Astrocyte (in vitro differentiated cells and primary cell): Measurements from ENCODE around the gene MYOM3. TPM values are rescaled to one million over a fixed set of nuclear protein-coding genes. Genes with fewer than 3 reads are reported as not detected.

Source experiments
- DNase-seq: peaks from one replicate; pipeline ENCODE4 v3.0.0-alpha.2; 2010; ENCODE audit warnings: low read depth
- FAIRE-seq: peaks from 2 replicates; lab custom pipeline; 2011; peaks lifted over from hg19 to GRCh38; lab: Jason Lieb, UNC
- H2AFZ ChIP-seq: 2 replicates; pipeline ENCODE4 v1.6.0; 2012; ENCODE audit warnings: low read depth, low read length, inconsistent platforms
- H3K27ac ChIP-seq: 2 replicates; pipeline ENCODE4 v1.5.1; 2011; ENCODE audit warnings: low read depth, low read length, inconsistent platforms
- H3K27me3 ChIP-seq: 2 replicates; pipeline ENCODE4 v1.6.0; 2011; ENCODE audit warnings: low read length, inconsistent platforms; ENCODE audit not compliant: insufficient read depth
- H3K36me3 ChIP-seq: 2 replicates; pipeline ENCODE4 v1.5.1; 2011; ENCODE audit warnings: low read length, inconsistent platforms; ENCODE audit not compliant: insufficient read depth
- H3K4me1 ChIP-seq: 2 replicates; pipeline ENCODE4 v1.5.1; 2011; ENCODE audit warnings: low read length, inconsistent platforms; ENCODE audit not compliant: insufficient read depth
- H3K4me2 ChIP-seq: 2 replicates; pipeline ENCODE4 v1.6.0; 2012; ENCODE audit warnings: low read length, inconsistent platforms
- H3K4me3 ChIP-seq: 2 replicates; pipeline ENCODE4 v1.5.1; 2011; ENCODE audit warnings: low read depth, mild to moderate bottlenecking, low read length, inconsistent platforms; ENCODE audit not compliant: insufficient read depth
- H3K79me2 ChIP-seq: 2 replicates; pipeline ENCODE4 v1.6.0; 2012; ENCODE audit warnings: mild to moderate bottlenecking, low read length, inconsistent platforms; ENCODE audit not compliant: insufficient read depth
- H3K9ac ChIP-seq: 2 replicates; pipeline ENCODE4 v1.6.0; 2012; ENCODE audit warnings: mild to moderate bottlenecking, low read length, inconsistent platforms
- H3K9me3 ChIP-seq: 2 replicates; pipeline ENCODE4 v1.5.1; 2012; ENCODE audit warnings: low read depth, mild to moderate bottlenecking, low read length, inconsistent platforms; ENCODE audit not compliant: insufficient read depth
- H4K20me1 ChIP-seq: 2 replicates; pipeline ENCODE4 v1.6.0; 2012; ENCODE audit warnings: low read length, inconsistent platforms; ENCODE audit not compliant: insufficient read depth
- H3K27ac Mint-ChIP-seq: one replicate; pipeline ENCODE4 v1.8.0; 2021; ENCODE audit warnings: mild to moderate bottlenecking, mixed read lengths; ENCODE audit not compliant: unreplicated experiment
- H3K27me3 Mint-ChIP-seq: one replicate; pipeline ENCODE4 v1.8.0; 2021; ENCODE audit warnings: low read depth, mixed read lengths; ENCODE audit not compliant: unreplicated experiment
- H3K36me3 Mint-ChIP-seq: one replicate; pipeline ENCODE4 v1.8.0; 2021; ENCODE audit warnings: low read depth, mixed read lengths; ENCODE audit not compliant: unreplicated experiment
- H3K4me1 Mint-ChIP-seq: one replicate; pipeline ENCODE4 v1.8.0; 2021; ENCODE audit warnings: low read depth, mixed read lengths; ENCODE audit not compliant: unreplicated experiment
- H3K4me3 Mint-ChIP-seq: one replicate; pipeline ENCODE4 v1.8.0; 2021; ENCODE audit warnings: mild to moderate bottlenecking, moderate library complexity, mixed read lengths; ENCODE audit not compliant: unreplicated experiment
- H3K9me3 Mint-ChIP-seq: one replicate; pipeline ENCODE4 v1.8.0; 2021; ENCODE audit warnings: mild to moderate bottlenecking, mixed read lengths; ENCODE audit not compliant: unreplicated experiment
- CTCF ChIP-seq: IDR thresholded peaks from 2 replicates; pipeline ENCODE4 v1.5.1; 2011; ENCODE audit warnings: low read depth, mild to moderate bottlenecking, inconsistent platforms, low read length, moderate library complexity; ENCODE audit not compliant: insufficient read depth
- EZH2 ChIP-seq: IDR thresholded peaks from 2 replicates; pipeline ENCODE4 v1.6.1; 2012; ENCODE audit warnings: mild to moderate bottlenecking, low read length, inconsistent platforms; ENCODE audit not compliant: insufficient read depth
- total RNA-seq: library from RNA; stranded (reverse); gene quantifications from 2 replicates; pipeline ENCODE4 v1.2.1, GENCODE V29; 2021

Gene MYOM3
- total RNA-seq, 1 donor from 2014 or later: 1.0 TPM

GRCh38 chr1:24117132-24117531, 5.2 kb upstream of the MYOM3 start:
- Histone ChIP-seq H3K27me3 (peaks cover 7% of the 10 kb centered on the region), H3K27ac (no peak overlapping the region), H3K9me3 (no peaks in the 10 kb centered on the region), H3K79me2 (no peaks in the 10 kb centered on the region), H3K9ac (no peak overlapping the region), H4K20me1 (no peaks in the 10 kb centered on the region), H3K4me1 (peaks cover 8% of the 10 kb centered on the region), H2AFZ (no peak overlapping the region), H3K4me3 (no peak overlapping the region), H3K36me3 (no peaks in the 10 kb centered on the region), H3K4me2 (no peak overlapping the region)
- TF ChIP-seq EZH2 (no peak), CTCF (no peak)
- DNase-seq: no peak
- Mint-ChIP-seq H3K4me1 (peaks cover 13% of the 10 kb centered on the region), H3K9me3 (peaks cover 3% of the 10 kb centered on the region), H3K27ac (no peak overlapping the region), H3K4me3 (peak overlapping the region; percentile 5), H3K27me3 (peaks cover 16% of the 10 kb centered on the region), H3K36me3 (no peaks in the 10 kb centered on the region)
- FAIRE-seq: no peak

DNA sequence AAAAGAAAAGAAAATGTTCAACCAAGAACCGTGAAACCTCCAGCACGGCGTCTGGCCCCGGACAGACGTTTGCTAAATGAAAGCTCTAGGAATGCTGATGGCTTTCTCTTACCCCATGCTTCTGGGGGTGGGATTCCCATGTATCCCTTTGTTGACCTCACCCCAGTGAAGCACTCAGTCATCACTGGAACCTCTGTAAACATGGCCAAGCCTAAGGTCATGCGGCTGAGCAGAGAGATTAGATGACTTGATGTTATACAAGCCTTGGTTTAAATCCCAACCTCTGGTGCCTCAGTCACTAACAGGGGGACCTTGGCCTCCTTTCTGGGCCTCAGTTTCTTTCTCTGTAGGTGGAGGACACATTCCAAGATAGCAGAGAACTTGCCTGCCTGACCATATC, 2.8 kb upstream of the MYOM3 start:
- FAIRE-seq (no peak), DNase-seq (no peak)
- Histone ChIP-seq H3K4me3 (no peak overlapping the region), H3K27ac (no peak overlapping the region), H2AFZ (no peak overlapping the region), H3K4me1 (peaks cover 15% of the 10 kb centered on the region), H3K9ac (no peak overlapping the region), H3K36me3 (no peaks in the 10 kb centered on the region), H3K79me2 (no peaks in the 10 kb centered on the region), H3K27me3 (peaks cover 7% of the 10 kb centered on the region), H4K20me1 (no peaks in the 10 kb centered on the region), H3K9me3 (no peaks in the 10 kb centered on the region), H3K4me2 (no peak overlapping the region)
- Mint-ChIP-seq H3K9me3 (peaks cover 3% of the 10 kb centered on the region), H3K4me3 (no peak overlapping the region), H3K36me3 (no peaks in the 10 kb centered on the region), H3K4me1 (peaks cover 16% of the 10 kb centered on the region), H3K27me3 (peaks cover 6% of the 10 kb centered on the region), H3K27ac (no peak overlapping the region)
- TF ChIP-seq EZH2: no peak
- no peak for TF ChIP-seq CTCF

GRCh38 chr1:24113641-24114033, 1.7 kb upstream of the MYOM3 start:
- Histone ChIP-seq H3K9me3 (no peaks in the 10 kb centered on the region), H3K9ac (no peak overlapping the region), H2AFZ (no peak overlapping the region), H4K20me1 (no peaks in the 10 kb centered on the region), H3K79me2 (no peaks in the 10 kb centered on the region), H3K4me1 (peaks cover 20% of the 10 kb centered on the region), H3K27ac (no peak overlapping the region), H3K27me3 (peaks cover 7% of the 10 kb centered on the region), H3K36me3 (no peaks in the 10 kb centered on the region), H3K4me3 (no peak overlapping the region), H3K4me2 (no peak overlapping the region)
- H3K27me3 Mint-ChIP-seq: peaks cover 6% of the 10 kb centered on the region
- H3K27ac Mint-ChIP-seq: no peak overlapping the region
- TF ChIP-seq CTCF (no peak), EZH2 (no peak)
- no peak overlapping the region for H3K4me3 Mint-ChIP-seq
- FAIRE-seq (no peak), DNase-seq (no peak)
- no peaks in the 10 kb centered on the region for H3K36me3 Mint-ChIP-seq
- peaks cover 22% of the 10 kb centered on the region for H3K4me1 Mint-ChIP-seq
- peaks cover 3% of the 10 kb centered on the region for H3K9me3 Mint-ChIP-seq
